IMR-90 (cell line): ENCODE results near the gene VCL. TPM values are rescaled to one million over a fixed set of nuclear protein-coding genes. Genes with fewer than 3 reads are reported as not detected.

Experiments
- ATAC-seq: fragments of 200-7000 bp; cut with Tn5 transposase; 2 replicates; pipeline ENCODE4 v1.9.1; 2020; ENCODE audit warnings: low read depth, mild to moderate bottlenecking, moderate library complexity
- BruUV-seq: library from RNA; stranded (reverse); fragments of 400-500 nt; replicated peaks from 2 replicates; lab custom pipeline; 2021; lab: Mats Ljungman, UMichigan
- CTCF ChIA-PET: fragments of 300-600 bp; formaldehyde crosslinking; extraction: SDS; loops from one replicate; lab custom pipeline; 2021; ENCODE audit warnings: antibody characterized with exemption; lab: Yijun Ruan, JAX
- POLR2A ChIA-PET: fragments of 300-600 bp; sonication (Branson Sonifier 250); formaldehyde crosslinking; loops from one replicate; lab custom pipeline; 2022; ENCODE audit warnings: antibody characterized with exemption; ENCODE audit not compliant: unreplicated experiment; lab: Charles Lee
- DNase-seq: peaks from one replicate; pipeline ENCODE4 v3.0.0; 2013
- H2AFZ ChIP-seq: replicated peaks from 2 replicates; pipeline ENCODE3; 2013; ENCODE audit warnings: low read length, mild to moderate bottlenecking; ENCODE audit not compliant: poor library complexity
- H2AK5ac ChIP-seq: 2 replicates; pipeline ENCODE4 v1.6.1; 2013; ENCODE audit warnings: low read depth, low read length, inconsistent platforms
- H2AK9ac ChIP-seq: replicated peaks from 2 replicates; pipeline ENCODE3; 2013; ENCODE audit warnings: mild to moderate bottlenecking, low read depth, low read length, moderate library complexity; ENCODE audit not compliant: poor library complexity
- H2BK120ac ChIP-seq: 2 replicates; pipeline ENCODE4 v1.6.1; 2013; ENCODE audit warnings: low read depth, low read length, inconsistent platforms
- H2BK15ac ChIP-seq: 3 replicates; pipeline ENCODE4 v1.6.1; 2013; ENCODE audit warnings: low read depth, low read length, inconsistent platforms
- H2BK20ac ChIP-seq: 2 replicates; pipeline ENCODE4 v1.6.1; 2013; ENCODE audit warnings: low read depth, mild to moderate bottlenecking, inconsistent platforms, low read length, moderate library complexity
- H2BK5ac ChIP-seq: 2 replicates; pipeline ENCODE4 v1.6.1; 2013; ENCODE audit warnings: mild to moderate bottlenecking, low read depth, low read length, inconsistent platforms; ENCODE audit not compliant: poor library complexity, severe bottlenecking
- H3K14ac ChIP-seq: replicated peaks from 2 replicates; pipeline ENCODE4 v1.6.1; 2013; ENCODE audit warnings: low read depth, low read length, inconsistent platforms
- H3K18ac ChIP-seq: 2 replicates; pipeline ENCODE4 v1.6.1; 2013; ENCODE audit warnings: low read depth, low read length, control low read depth
- H3K23ac ChIP-seq: 2 replicates; pipeline ENCODE4 v1.6.1; 2013; ENCODE audit warnings: low read depth, low read length, inconsistent platforms
- H3K27ac ChIP-seq: 2 replicates; pipeline ENCODE4 v1.5.1; 2013; ENCODE audit warnings: mild to moderate bottlenecking, control low read depth, low read length; ENCODE audit not compliant: insufficient read depth
- H3K27me3 ChIP-seq: 2 replicates; pipeline ENCODE4 v1.6.1; 2013; ENCODE audit warnings: low read length; ENCODE audit not compliant: control insufficient read depth, insufficient read depth
- H3K36me3 ChIP-seq: 2 replicates; pipeline ENCODE4 v1.6.1; 2013; ENCODE audit warnings: low read length, mixed read lengths; ENCODE audit not compliant: control insufficient read depth, insufficient read depth
- H3K4ac ChIP-seq: 2 replicates; pipeline ENCODE4 v1.6.1; 2013; ENCODE audit warnings: low read depth, low read length, inconsistent platforms
- H3K4me1 ChIP-seq: 2 replicates; pipeline ENCODE4 v1.6.1; 2013; ENCODE audit warnings: low read length, mixed read lengths; ENCODE audit not compliant: control insufficient read depth, insufficient read depth
- H3K4me2 ChIP-seq: 2 replicates; pipeline ENCODE4 v1.6.1; 2013; ENCODE audit warnings: low read depth, mild to moderate bottlenecking, control low read depth, low read length, moderate library complexity
- H3K4me3 ChIP-seq: 2 replicates; pipeline ENCODE4 v1.5.1; 2013; ENCODE audit warnings: low read depth, mild to moderate bottlenecking, control low read depth, low read length, moderate library complexity; ENCODE audit not compliant: insufficient read depth
- H3K56ac ChIP-seq: 2 replicates; pipeline ENCODE4 v1.6.1; 2013; ENCODE audit warnings: low read length, inconsistent platforms; ENCODE audit not compliant: insufficient read depth; ENCODE audit errors: extremely low read depth
- H3K79me1 ChIP-seq, 2 experiments: 2 replicates each; pipeline ENCODE4 v1.6.1; 2013; ENCODE audit warnings: low read length in 2 of 2, inconsistent platforms in 1 of 2, low read depth in 1 of 2
- H3K9ac ChIP-seq: 2 replicates; pipeline ENCODE4 v1.6.1; 2013; ENCODE audit warnings: low read depth, low read length, control low read depth
- H3K9me1 ChIP-seq: 2 replicates; pipeline ENCODE4 v1.6.1; 2013; ENCODE audit warnings: low read length, inconsistent platforms; ENCODE audit not compliant: insufficient read depth
- H3K9me3 ChIP-seq: 2 replicates; pipeline ENCODE4 v1.6.1; 2013; ENCODE audit warnings: low read length; ENCODE audit not compliant: control insufficient read depth, insufficient read depth
- H4K20me1 ChIP-seq: 2 replicates; pipeline ENCODE4 v1.6.1; 2013; ENCODE audit warnings: low read length, inconsistent platforms; ENCODE audit not compliant: insufficient read depth
- H4K5ac ChIP-seq: 2 replicates; pipeline ENCODE4 v1.6.1; 2013; ENCODE audit warnings: mild to moderate bottlenecking, low read depth, low read length, control low read depth
- H4K8ac ChIP-seq, 2 experiments: 2 replicates each; pipeline ENCODE4 v1.6.1; 2013; ENCODE audit warnings: low read depth in 2 of 2, low read length in 2 of 2, control low read depth in 1 of 2, inconsistent platforms in 1 of 2
- H4K91ac ChIP-seq: 2 replicates; pipeline ENCODE4 v1.6.1; 2013; ENCODE audit warnings: low read depth, low read length, inconsistent platforms; ENCODE audit not compliant: insufficient read depth
- BHLHE40 ChIP-seq: fragments of 150-350 bp; IDR thresholded peaks from 2 replicates; pipeline ENCODE4 v1.6.1; 2016; ENCODE audit warnings: mild to moderate bottlenecking, low read depth, low read length
- MAZ ChIP-seq: IDR thresholded peaks from 2 replicates; pipeline ENCODE4 v1.6.1; 2012; ENCODE audit warnings: low read depth, mild to moderate bottlenecking, low read length, improper control_type of control experiment, moderate library complexity, borderline replicate concordance
- MXI1 ChIP-seq: IDR thresholded peaks from 2 replicates; pipeline ENCODE4 v1.6.1; 2012; ENCODE audit warnings: low read depth, mild to moderate bottlenecking, low read length, moderate library complexity, borderline replicate concordance
- NFE2L2 ChIP-seq: fragments of 150-350 bp; IDR thresholded peaks from 2 replicates; pipeline ENCODE4 v1.6.1; 2016; ENCODE audit warnings: low read depth, mild to moderate bottlenecking, low read length
- RAD21 ChIP-seq: IDR thresholded peaks from 2 replicates; pipeline ENCODE4 v1.6.1; 2012; ENCODE audit warnings: low read length, improper control_type of control experiment
- SMC3 ChIP-seq: fragments of 150-350 bp; IDR thresholded peaks from 2 replicates; pipeline ENCODE4 v1.6.1; 2016; ENCODE audit warnings: low read depth, mild to moderate bottlenecking, antibody characterized with exemption, low read length, moderate library complexity
- WGBS, 2 experiments: methylation state at CpG; one replicate each; pipeline versions ENCODE4 v1.1.5 to v1.1.7; 2013; ENCODE audit warnings: missing lambda C conversion rate in 2 of 2; ENCODE audit not compliant: insufficient read length in 1 of 2; ENCODE audit errors: extremely low coverage in 2 of 2; 5-methylcytosine and 5-hydroxymethylcytosine counted together
- dilution Hi-C: fragments of 300-500 bp; cut with HindIII; formaldehyde crosslinking; loops from one replicate; pipeline ENCODE4 v1.14.3; 2018; ENCODE audit warnings: low sequenced_read_pairs; ENCODE audit not compliant: unreplicated experiment
- in situ Hi-C: fragments of 300-500 bp; cut with MboI; formaldehyde crosslinking; loops from 3 replicates; pipeline ENCODE4 v1.14.3; 2019; ENCODE audit warnings: low sequenced_read_pairs, inconsistent platforms, mixed read lengths
- intact Hi-C: fragments of 100-400 bp; cut with micrococcal nuclease; formaldehyde crosslinking; loops from 2 replicates; pipeline ENCODE4 v1.10.0; 2022
- polyA plus RNA-seq, 3 experiments: library from polyadenylated mRNA; depleted of rRNA; stranded (reverse); fragments of >200 nt; gene quantifications; 2 replicates each; pipeline ENCODE4 v1.2.3, GENCODE V29; 2012; ENCODE audit warnings: low replicate concordance in 1 of 3
- total RNA-seq: library from RNA; depleted of rRNA; stranded (reverse); fragments of >200 nt; gene quantifications from 2 replicates; pipeline ENCODE4 v1.2.3, GENCODE V29; 2012
- TF ChIP-seq, protein P1 (sequence below): fragments of 150-350 bp; IDR thresholded peaks from 2 replicates; pipeline ENCODE4 v1.6.1; 2017; ENCODE audit warnings: mild to moderate bottlenecking, antibody characterized with exemption, low read length, low read depth

Gene VCL
- total and polyA plus RNA-seq, 2 of the 4 experiments (the other 2 are of a cell fraction) = 227 to 283 TPM

- no peaks in the 10 kb centered on the region for H3K9me3 ChIP-seq
- dilution Hi-C loops = no loop called here
- no peak for ATAC-seq
Observed at GRCh38 chr10:74114041-74114448, 116.1 kb downstream of the VCL start.

More at GRCh38 chr10:74114041-74114448, 116.1 kb downstream of the VCL start:
- Histone ChIP-seq H3K36me3 (peaks cover 80% of the 10 kb centered on the region), H3K4me3 (no peak overlapping the region), H3K18ac (no peak overlapping the region), H3K9ac (no peak overlapping the region), H2BK20ac (no peak overlapping the region), H4K8ac (no peak overlapping the region; a peak in 1 of 4 replicates), H2BK15ac (no peak overlapping the region), H4K5ac (no peak overlapping the region), H3K14ac (no peak overlapping the region), H3K9me1 (peaks cover 15% of the 10 kb centered on the region), H3K27ac (no peak overlapping the region; the same call in 1 of the 2 replicates), H2AK5ac (no peak overlapping the region), H4K20me1 (peaks cover 85% of the 10 kb centered on the region), H4K91ac (no peak overlapping the region), H2AFZ (no peak overlapping the region), H2BK5ac (no peak overlapping the region), H2AK9ac (no peak overlapping the region), H2BK120ac (no peak overlapping the region), H3K27me3 (no peaks in the 10 kb centered on the region), H3K56ac (no peak overlapping the region), H3K79me1 (peaks cover 71 to 93% of the 10 kb centered on the region in 2 experiments), H3K23ac (no peak overlapping the region), H3K4me1 (peaks cover 11% of the 10 kb centered on the region), H3K4me2 (no peak overlapping the region), H3K4ac (no peak overlapping the region)
- DNase-seq = no peak
- intact Hi-C loops = no loop called here
- POLR2A ChIA-PET = no interaction called here
- in situ Hi-C loops = no loop called here
- CTCF ChIA-PET = no interaction called here
- 84% methylated on average over 2 of the region's 12 CpGs; no CpG with 5 or more reads in 1 of the 2 experiments for WGBS, 2 experiments
- TF ChIP-seq RAD21 (no peak), NFE2L2 (no peak), SMC3 (no peak), MXI1 (no peak), BHLHE40 (no peak), MAZ (no peak)
- TF ChIP-seq, protein P1, sequence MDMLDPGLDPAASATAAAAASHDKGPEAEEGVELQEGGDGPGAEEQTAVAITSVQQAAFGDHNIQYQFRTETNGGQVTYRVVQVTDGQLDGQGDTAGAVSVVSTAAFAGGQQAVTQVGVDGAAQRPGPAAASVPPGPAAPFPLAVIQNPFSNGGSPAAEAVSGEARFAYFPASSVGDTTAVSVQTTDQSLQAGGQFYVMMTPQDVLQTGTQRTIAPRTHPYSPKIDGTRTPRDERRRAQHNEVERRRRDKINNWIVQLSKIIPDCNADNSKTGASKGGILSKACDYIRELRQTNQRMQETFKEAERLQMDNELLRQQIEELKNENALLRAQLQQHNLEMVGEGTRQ = no peak
- no TSS peak for BruUV-seq
